ENCODE measurements around the gene MKNK1.
A peak's percentile ranks its signal among the peaks of the same experiment; 100 is the strongest.

Gene MKNK1

DNA sequence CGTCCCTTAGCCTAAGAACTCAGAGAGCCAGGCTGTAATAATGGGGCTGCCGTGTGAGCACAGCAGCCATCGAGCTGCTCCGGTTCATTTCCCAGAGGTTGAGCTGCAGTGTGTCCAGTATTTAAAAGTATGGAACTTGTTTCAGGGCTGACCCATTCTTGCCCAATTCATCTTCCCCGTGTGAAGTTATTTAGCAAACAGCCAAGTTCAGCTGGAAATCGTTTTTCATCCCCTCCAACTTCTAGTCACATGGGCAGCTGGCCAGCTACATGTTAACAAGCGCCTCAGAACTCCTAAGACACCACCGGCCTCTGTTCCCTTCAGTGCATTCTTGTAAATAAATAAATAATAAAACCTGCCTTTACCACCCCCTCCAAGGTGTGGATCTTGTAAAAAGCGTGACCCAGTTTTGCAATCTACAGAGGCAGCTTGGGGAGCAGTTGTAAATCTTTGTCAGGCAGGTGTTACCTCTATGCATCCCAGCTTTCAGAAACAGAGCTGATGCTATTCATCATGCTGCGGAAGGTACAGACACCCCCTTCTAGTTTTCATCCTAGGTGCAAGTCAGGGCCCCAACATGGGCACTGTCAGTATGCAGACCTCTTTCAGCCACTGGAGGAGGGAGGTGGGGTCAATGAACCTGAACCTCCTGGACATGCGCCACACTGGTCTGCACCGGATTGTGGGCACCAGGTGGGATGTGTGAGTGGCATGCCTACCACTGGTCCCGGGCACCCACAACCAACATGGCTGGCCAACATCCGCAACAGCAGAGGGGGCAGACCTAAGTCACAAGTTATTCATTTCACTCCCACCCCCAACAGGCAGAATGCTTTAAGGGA lies 34.0 kb downstream of the MKNK1 start:
- no peak for DNase-seq (ENCODE audit: low read depth, low spot score)
- no peak overlapping the region for H3K27ac ChIP-seq

DNA sequence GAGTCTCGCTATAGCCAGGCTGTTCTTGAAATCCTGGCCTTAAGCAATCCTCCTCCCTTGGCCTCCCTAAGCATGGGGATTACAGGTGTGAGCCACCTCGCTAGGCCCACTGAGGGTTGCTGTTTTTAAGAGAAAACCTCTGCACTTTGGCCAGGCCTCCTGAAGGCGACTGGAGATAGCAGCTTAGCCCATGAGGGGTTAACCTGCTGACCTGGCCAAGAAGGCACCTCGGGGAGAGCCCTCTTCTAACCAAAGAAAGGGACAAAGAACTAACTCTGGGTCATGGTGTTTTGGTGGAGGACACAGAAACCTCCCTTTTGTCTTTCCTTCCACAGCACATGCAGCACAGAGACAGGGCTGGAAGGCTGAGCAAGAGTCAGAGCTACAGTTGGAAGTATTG lies 35.0 kb downstream of the MKNK1 start:
- H3K27ac ChIP-seq, result no peak overlapping the region
- DNase-seq (ENCODE audit: low read depth, low spot score), result no peak

DNA sequence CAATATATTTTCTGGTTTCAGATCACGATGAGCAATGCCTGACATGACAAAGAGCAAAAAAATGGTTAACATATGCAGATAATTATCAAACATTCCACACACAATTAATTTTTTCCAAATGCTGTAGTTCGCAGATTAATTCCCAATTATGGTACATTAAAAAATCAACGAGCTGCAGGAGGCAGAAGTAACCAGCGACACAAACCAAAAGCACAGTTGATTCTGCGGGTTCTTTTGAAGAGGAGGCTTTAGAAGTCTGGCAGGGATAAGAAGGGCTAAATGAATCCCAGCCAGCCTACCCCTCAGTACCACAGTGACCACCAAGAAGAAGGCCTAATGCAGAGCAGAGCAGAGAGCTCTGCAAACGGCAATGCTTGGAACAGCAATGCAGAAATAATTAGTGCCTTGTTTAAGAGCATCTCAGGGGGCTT lies 35.6 kb downstream of the MKNK1 start:
- H3K27ac ChIP-seq, result no peak overlapping the region
- DNase-seq (ENCODE audit: low read depth, low spot score), result no peak

DNA sequence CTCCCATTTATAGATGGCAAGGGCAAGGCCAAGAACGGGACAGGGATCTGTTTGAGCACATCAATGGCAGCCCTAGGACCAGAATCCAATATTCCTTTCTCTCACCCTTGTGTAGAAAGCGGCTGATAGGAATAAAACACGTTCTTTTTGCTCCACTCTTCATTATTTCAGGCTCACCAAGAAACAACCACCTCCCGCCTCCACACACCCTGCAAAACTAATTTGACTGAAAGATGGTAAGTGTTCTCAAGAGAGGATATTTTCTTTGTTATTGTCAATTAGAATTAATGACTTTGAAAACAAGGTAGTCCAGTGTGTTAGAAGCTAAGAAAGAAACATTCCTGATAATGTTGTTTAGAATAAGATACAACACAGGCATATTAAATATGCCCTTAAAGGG lies 40.7 kb downstream of the MKNK1 start:
- H3K27ac ChIP-seq, result no peak overlapping the region
- no peak for DNase-seq (ENCODE audit: low read depth, low spot score)

DNA sequence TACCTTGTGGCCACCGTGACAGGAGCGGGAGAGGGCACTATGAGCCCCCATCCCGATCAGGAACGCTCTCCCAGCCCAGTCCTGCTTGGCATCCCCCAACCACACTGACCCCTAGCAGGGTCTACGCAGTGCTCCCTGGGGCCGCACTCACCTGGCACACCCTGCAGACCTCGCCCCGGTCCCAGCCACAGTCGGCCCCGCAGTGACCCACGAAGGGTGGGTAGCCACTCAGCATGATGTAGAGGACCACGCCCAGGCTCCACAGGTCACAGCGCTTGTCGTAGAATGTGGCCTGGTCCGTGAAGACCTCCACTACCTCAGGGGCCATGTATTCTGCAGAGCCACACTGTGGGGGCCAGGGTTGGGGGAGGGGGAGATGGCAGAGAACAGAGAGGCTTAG lies 41.6 kb downstream of the MKNK1 start:
- no peak for DNase-seq (ENCODE audit: low read depth, low spot score)

DNA sequence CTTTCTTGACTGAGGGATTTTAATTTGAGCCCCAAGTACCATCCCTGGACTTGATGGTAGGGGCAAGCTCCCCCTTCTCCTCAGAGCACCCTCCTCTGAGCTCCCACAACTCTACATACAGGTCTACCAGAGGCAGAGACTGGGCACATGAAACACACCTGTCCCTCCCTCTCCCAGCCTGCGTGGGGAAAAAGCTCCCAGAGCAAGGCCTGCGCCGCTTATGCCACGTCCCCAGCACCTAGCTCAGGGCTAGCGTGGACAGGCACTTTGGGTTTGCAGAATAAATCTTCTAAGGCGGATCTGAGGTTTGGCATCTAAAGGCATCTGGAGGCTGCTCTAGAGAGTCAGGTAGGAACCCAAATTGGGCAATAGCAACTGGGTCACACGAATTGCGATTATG lies 45.1 kb downstream of the MKNK1 start:
- no peak overlapping the region for H3K27ac ChIP-seq
- DNase-seq (ENCODE audit: low read depth, low spot score), result no peak

More for the DNA sequence above, 41.6 kb downstream of the MKNK1 start:
- H3K27ac ChIP-seq, result no peak overlapping the region

DNA sequence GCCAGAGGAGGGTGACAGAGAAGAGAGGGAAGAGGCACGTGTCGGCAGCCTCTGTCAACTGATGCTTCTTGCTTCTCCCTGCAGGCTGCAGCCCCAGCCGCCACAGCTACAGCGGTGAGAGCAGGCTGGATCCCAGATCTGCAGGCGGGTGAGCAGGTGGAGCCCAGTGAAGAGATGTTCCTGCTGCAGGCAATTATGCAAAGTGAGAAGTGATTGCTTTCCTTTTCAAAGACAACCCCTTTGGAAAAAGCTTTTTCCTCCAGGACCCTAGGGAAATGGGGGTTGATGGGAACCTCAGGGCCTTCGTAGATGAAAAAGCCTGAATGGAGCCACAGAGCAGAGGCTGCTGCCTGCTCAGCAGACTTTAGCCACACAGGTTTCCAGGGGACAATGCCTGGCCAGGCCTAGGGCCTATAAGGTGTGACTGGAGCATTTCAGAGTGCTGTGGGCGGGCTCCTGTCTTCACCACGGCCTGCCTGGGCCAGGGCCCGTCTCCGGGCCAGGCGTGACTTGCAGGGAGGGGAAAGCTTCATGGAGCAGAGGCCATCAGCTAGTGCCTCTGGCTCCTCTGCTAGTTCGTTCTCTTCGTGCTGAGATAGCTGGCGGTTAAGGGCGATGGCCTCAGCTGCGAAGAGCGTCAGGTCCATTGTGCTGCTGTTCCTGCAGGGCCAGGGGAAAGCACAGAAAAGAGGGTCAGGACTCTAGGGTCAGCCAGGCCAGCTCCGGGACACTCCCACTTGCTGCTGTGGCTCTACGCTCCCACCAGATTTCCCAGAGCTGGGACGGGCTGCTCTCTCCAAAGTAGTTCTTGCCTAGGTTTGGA lies 45.7 kb downstream of the MKNK1 start:
- H3K27ac ChIP-seq, result no peak overlapping the region
- DNase-seq (ENCODE audit: low read depth, low spot score), result no peak

DNA sequence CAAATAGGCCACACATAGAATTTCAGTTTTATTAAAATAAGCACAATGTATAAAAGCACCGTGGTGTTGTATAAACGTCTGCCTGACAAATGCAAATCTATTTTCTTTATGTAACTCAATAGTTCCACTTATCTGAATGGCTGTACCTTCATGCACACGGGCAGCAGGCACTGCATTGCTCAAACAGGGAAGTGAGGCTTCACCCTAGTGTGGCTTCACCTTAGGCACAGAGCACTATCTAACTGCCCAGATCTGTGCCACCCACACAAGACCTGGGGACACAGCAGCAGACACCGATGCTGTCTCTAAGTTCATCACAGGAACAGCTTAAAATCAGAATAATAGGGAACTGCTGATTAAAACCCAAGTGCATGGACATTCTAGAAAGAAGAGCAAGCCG lies 46.7 kb downstream of the MKNK1 start:
- peak overlapping the region; percentile 55 for H3K27ac ChIP-seq
- DNase-seq (ENCODE audit: low read depth, low spot score), result no peak

DNA sequence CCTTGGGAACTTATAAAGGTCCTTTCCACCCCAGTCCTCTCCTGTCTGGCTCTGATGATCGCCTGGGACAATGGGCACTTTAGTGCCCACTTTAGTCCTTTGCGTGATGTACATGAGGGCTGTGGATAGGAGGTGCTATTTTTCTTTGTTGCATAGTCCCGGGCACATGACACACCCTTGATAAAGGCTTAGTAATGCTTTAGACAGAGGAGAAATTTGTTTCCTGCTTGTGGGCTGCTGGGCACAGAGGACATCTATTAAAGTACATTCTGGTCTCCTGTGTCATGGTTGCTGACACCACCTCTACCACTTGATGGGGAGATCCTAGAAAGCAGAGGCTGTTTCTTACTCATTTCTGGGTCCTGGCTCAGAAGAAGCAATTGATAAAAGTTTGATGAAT lies 47.2 kb downstream of the MKNK1 start:
- peak; percentile 66 for DNase-seq (ENCODE audit: low read depth, low spot score)
- H3K27ac ChIP-seq, result peak overlapping the region; percentile 55

DNA sequence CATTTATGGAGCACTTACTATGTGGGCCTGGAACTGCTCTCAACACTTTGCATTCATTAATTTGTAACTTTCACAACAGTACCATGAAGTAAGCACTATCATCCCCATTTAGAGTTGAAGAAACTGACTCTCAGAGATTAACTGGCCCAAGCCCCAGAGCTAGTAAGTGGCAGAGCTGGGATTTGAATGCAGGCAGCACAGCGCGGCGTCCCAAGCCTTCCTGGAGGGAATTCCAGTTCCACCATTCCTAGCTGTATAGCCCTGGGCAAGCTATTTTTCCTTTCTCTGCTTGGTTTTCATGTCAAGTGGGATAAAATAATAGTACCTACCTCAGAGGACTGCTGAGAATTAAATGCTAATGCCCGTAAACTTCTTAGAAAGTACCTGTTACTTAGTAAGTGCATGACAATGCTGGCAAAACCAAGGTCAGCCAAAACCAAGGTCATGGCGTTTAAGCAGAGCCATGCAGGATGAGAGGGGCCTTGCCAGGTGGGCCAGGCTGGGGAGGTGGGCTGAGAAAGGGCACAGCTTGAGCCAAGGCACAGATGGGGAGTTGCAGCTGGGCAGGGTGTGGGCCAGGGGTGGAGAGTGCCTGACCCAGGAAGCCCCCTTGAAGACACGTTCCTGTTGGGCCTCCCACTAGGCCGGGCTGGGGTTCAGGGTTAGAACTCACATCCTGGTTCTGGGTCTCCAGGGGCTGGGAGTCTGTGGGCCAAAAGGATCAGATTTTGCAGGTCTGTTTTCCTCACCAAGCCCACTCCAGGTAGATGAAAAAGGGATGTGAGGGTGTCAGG lies 48.0 kb downstream of the MKNK1 start:
- no peak for DNase-seq (ENCODE audit: low read depth, low spot score)
- peak overlapping the region; percentile 55 for H3K27ac ChIP-seq

DNA sequence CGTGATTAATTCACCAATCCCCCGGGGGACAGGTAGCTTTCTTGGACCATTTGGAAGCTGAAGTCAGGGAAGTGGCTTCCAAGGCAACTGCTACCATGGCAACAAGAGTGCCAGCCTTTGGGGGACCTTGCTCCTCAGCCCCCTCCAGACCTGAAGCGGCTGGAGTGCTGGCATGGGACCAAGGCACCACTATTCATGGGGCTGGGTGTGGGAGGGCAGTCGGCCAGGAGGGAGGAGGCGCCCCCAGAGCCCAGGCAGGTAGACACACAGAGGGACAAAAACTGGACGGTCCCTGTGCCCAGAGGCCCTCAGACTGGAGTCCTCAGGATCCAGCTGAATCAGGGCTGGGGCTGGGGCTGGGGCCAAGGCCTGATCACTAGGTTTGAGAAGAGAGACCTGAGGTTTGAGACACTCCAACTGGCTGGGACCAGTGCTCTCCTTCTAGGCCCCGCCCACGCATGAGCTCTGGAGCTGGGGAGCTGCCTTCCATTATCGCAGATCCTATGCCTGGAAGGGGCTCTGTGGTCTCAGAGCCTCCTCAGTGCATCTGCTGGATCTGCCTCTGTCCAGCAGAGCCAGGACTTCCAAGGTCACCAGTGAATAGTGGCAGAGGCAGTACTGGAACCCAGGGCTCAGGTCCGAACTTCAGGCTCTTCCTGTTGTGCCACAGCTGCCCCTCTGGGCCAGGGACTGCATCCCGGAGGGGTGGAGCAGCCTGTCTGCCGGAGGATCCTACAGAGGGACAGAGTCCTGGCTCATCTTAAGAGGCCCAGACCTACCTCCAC lies 49.3 kb downstream of the MKNK1 start:
- DNase-seq (ENCODE audit: low read depth, low spot score), result no peak
- no peak overlapping the region for H3K27ac ChIP-seq

DNA sequence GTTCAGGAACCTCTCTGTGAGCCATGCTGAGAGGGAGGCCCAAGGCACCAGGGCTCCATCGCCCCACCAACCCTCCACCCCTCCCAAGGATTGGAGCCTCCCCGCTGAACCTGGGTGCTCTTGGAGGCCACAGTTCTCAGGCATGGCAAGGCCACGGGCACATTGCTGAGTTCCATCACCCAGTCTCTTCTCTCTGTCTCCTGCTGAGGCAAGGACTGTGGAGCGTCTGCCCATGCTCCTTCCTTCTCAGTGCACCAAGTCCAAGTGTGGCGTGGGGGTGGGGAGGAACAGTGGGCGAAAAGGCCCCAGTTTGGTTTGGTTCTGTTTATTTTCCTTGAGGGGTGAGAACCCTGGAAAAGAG lies 49.9 kb downstream of the MKNK1 start:
- DNase-seq (ENCODE audit: low read depth, low spot score), result no peak
- H3K27ac ChIP-seq, result no peak overlapping the region

DNA sequence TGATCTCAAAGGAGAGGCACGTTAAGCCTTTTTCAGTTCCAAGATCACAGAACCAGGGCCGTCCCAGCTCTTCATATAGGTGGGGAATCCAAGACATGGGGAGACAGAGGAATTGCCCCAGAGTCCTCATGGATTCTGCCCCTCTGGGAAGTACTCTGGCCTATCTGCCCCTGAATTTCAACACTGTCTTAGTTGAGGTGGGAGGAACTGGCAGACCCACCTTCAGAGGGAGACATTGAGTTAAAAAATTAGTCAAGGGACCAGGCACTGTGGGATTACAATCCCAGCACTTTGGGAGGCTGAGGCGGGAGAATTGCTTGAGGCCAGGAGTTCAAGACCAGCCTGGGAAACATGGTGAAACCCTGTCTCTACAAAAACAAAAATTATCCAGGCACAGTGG lies 50.6 kb downstream of the MKNK1 start:
- DNase-seq (ENCODE audit: low read depth, low spot score), result no peak
- H3K27ac ChIP-seq, result no peak overlapping the region

DNA sequence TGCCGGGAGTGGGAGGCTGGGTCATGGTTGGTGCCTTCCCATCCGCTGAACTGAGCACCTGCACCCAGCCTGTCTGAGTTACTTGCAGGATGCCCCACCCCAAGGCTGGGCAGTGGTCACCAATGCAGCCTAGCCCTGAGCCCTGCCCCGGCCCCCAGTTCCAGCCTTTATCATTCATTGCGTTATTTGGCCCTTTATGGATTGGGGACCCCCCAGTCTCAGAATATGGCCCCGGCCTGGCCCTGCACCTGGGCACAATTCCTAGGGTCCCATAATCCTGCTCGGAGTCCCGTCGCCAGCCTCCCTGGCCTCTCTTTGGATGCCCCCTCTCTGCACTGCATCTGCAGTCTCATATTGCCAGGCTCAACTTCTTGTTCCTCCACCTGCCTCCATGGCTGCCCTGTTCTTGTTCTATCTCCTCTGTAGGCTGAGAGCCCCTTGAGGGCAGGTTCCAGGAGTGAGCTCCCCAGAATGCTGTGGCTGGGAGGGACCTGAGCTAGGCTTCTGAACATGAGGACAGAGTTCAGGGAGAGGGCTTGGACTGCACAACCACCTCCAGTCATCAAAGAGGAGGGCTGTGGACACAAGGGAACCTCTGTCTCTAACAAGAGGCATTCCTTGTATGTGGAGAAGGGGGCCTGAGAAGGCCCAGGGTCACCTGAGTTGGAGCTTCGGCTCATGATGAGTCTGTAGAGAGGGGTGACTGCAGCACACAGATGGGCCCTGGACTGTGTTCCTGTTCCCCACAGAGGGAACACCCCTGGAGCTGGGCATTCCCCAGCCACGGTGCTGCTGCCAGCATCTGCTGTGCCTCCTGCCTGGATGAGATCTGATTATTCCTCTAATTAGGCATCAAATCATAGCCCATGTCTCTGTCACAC lies 51.5 kb downstream of the MKNK1 start:
- no peak overlapping the region for H3K27ac ChIP-seq
- no peak for DNase-seq (ENCODE audit: low read depth, low spot score)

DNA sequence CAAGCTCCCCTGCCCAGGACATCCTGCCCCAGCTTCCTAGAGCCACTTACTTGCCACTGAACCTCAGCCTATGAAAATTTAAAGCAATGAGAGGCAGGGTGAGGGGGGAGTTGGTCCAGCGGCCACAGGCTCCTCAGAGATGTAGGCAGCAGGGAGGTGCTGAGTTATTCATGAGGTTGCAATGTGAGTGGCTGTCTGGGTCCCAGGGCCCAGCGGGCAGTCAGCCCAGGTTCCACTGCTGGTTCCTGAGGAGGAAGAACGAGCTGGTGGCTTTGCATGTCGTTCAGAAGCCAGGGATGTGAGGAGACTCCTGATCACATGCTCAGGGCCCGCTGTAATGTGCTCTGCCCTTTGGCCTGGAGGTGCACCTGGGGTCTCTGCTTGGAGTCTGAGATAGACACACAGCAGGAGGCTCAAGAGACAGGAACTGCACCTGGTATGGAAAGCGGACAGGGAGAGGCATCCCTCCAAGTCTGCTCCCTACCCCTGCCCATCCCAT lies 52.4 kb downstream of the MKNK1 start, which contains the start of gene KNCN:
Gene KNCN, minus strand, starts transcription at position 51 of the 499 bp plus-strand sequence. CDS start 432 bp downstream, outside the sequence.
- no peak within 1 kb of the TSS for H3K27ac ChIP-seq
- no peak for DNase-seq (ENCODE audit: low read depth, low spot score)

DNA sequence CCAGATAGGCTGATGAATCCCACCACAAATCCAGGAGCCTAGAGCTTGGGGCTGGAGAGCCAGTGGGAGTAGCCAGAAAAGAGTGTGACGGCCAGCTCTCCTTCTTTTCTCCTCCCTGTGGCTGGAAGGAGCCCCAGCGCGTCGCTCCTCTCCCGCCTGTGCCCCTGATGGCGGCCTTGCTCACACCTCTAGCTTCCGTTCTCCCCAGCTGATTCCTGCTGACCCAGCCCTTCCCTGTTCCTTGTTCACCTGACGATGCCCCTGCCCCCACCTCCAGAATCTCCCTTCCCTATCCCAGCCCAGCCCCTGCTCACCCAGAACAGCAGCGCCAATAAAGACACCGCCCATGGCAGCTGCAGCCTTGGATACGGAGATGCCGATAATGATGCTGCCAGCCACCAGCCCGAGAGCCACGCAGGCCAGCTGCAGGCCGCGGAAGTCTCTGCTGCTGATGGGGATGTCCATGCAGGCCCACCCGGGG lies 53.3 kb downstream of the MKNK1 start:
- no peak overlapping the region for H3K27ac ChIP-seq
- DNase-seq (ENCODE audit: low read depth, low spot score), result no peak

DNA sequence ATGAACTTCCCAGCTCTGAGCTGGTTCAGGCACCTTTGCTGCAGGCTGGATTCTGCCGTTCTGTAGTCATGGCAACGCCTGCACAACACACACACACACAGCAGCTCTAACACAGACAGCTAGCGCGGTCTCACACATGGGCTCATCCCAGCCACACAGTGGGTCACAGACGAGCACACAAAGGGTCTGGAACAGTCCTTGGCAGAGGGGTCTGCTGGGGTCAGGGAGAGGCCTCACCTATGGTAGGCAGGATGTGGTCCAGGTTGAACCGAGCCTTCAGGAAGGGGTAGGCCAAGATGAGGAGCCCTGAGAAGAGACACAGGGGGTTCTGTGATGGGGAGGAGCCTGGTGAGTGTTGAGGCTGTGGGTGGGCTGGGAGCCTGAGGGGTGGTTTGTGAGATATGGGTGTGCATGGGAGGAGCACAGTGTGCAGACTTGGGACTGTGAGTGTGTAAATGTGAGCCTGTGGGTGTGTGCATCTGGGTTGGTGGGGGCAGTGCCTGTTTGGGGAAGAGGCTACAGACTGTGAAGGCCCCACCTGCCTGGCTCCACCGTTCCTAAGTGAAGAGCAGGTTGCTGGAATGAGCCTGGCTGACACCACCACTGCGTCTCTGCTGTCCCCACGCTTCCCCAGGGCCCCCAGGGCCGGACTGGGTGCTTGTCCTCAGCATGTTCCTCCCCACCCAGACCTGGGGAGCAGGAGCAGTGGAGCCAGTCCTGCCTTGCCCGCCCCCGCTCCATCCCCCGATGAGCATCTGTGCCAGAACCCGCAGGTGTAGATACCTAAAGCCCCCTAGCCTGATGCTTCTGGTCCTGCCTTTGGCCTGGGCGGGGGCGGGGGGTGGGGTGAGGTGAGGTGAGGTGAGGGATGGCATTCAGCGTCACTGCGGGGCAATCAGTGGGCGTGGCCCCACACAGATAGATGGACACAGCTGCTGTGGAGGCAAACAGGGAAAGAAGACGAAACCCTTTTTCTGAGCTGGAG lies 54.1 kb downstream of the MKNK1 start:
- DNase-seq (ENCODE audit: low read depth, low spot score), result no peak
- no peak overlapping the region for H3K27ac ChIP-seq
